ENCODE results near the gene YPEL1.

GRCh38 chr22:21738966-21739365 lies 3.4 kb upstream of the YPEL1 start:
- no peak for TF ChIP-seq CTCF (IDR thresholded peaks at IDR 0.05)
- TF ChIP-seq POLR2A (IDR thresholded peaks at IDR 0.05) = no peak

Data from body of pancreas (tissue), 4 donors.